Upper lobe of left lung (tissue), 4 donors: ENCODE data around the gene SDHC.

Experiments used
- EP300 ChIP-seq, 4 donors: sonication (generic); formaldehyde crosslinking; IDR thresholded peaks; one replicate each; pipeline ENCODE4 v1.5.1; 2017; ENCODE audit warnings: antibody characterized with exemption in 4 of 4, control low read depth in 2 of 4
- POLR2A ChIP-seq, 4 donors: fragments of 450-650 bp; IDR thresholded peaks; one replicate each; pipeline ENCODE4 v1.5.1; 2016 to 2017; ENCODE audit warnings: antibody characterized with exemption in 4 of 4, mild to moderate bottlenecking in 2 of 4
- POLR2AphosphoS5 ChIP-seq, 2 donors: sonication (generic); formaldehyde crosslinking; IDR thresholded peaks; one replicate each; pipeline ENCODE4 v1.5.1; 2017; ENCODE audit warnings: antibody characterized with exemption in 2 of 2
- TF ChIP-seq, protein P1 (sequence below), 6 experiments: fragments of 450-650 bp in 4 of 6; fragments of 200-600 bp in 2 of 6; sonication (generic) in 2 of 6; IDR thresholded peaks; one replicate each; pipeline ENCODE4 v1.5.1; 2016 to 2019; ENCODE audit warnings: antibody characterized with exemption in 6 of 6

DNA sequence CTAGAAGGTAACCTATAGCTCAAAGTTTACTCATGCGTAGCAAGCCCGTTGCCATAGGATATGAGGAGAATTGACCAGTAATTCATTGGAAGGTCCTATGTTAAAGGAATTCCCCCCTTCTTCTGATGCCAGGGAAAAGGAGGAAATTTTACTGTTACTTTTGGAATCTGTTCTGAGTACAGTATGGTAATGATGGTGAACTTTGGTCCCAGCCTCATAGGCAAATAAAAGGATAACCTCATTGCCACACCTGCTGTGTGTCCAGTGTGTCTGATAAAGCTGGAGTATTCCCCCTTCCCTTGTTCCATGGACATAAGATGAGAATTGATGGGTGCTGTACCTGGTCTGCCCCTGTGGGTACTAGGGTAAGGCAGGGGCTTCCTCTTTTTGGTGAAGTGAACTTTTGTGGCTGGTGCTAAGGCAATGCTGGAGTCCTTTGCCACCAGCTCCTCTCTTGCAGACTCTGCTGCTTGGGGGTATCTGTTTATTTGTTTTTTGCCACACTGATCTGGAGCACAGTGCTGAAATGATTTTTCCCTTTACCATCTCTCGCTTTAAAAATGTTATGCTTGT, 26.6 kb upstream of the SDHC start:
- TF ChIP-seq, protein P1, sequence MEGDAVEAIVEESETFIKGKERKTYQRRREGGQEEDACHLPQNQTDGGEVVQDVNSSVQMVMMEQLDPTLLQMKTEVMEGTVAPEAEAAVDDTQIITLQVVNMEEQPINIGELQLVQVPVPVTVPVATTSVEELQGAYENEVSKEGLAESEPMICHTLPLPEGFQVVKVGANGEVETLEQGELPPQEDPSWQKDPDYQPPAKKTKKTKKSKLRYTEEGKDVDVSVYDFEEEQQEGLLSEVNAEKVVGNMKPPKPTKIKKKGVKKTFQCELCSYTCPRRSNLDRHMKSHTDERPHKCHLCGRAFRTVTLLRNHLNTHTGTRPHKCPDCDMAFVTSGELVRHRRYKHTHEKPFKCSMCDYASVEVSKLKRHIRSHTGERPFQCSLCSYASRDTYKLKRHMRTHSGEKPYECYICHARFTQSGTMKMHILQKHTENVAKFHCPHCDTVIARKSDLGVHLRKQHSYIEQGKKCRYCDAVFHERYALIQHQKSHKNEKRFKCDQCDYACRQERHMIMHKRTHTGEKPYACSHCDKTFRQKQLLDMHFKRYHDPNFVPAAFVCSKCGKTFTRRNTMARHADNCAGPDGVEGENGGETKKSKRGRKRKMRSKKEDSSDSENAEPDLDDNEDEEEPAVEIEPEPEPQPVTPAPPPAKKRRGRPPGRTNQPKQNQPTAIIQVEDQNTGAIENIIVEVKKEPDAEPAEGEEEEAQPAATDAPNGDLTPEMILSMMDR (IDR thresholded peaks at IDR 0.05), result no peak
- no peak for TF ChIP-seq POLR2A (IDR thresholded peaks at IDR 0.05)
- TF ChIP-seq POLR2AphosphoS5 (IDR thresholded peaks at IDR 0.05), result no peak
- no peak for TF ChIP-seq EP300 (IDR thresholded peaks at IDR 0.05)
